Measurements from ENCODE around the gene NHEJ1. TPM values are rescaled to one million over a fixed set of nuclear protein-coding genes. Genes with fewer than 3 reads are reported as not detected.
A peak's percentile ranks its signal among the peaks of the same experiment; 100 is the strongest.

Gene NHEJ1
- total and polyA plus RNA-seq, 9 of the 15 experiments (the other 6 are each of a cell fraction or from before 2014, with no cell fraction given), result 9.0 to 23.7 (median 13.9) TPM

- TF ChIP-seq, protein P1, sequence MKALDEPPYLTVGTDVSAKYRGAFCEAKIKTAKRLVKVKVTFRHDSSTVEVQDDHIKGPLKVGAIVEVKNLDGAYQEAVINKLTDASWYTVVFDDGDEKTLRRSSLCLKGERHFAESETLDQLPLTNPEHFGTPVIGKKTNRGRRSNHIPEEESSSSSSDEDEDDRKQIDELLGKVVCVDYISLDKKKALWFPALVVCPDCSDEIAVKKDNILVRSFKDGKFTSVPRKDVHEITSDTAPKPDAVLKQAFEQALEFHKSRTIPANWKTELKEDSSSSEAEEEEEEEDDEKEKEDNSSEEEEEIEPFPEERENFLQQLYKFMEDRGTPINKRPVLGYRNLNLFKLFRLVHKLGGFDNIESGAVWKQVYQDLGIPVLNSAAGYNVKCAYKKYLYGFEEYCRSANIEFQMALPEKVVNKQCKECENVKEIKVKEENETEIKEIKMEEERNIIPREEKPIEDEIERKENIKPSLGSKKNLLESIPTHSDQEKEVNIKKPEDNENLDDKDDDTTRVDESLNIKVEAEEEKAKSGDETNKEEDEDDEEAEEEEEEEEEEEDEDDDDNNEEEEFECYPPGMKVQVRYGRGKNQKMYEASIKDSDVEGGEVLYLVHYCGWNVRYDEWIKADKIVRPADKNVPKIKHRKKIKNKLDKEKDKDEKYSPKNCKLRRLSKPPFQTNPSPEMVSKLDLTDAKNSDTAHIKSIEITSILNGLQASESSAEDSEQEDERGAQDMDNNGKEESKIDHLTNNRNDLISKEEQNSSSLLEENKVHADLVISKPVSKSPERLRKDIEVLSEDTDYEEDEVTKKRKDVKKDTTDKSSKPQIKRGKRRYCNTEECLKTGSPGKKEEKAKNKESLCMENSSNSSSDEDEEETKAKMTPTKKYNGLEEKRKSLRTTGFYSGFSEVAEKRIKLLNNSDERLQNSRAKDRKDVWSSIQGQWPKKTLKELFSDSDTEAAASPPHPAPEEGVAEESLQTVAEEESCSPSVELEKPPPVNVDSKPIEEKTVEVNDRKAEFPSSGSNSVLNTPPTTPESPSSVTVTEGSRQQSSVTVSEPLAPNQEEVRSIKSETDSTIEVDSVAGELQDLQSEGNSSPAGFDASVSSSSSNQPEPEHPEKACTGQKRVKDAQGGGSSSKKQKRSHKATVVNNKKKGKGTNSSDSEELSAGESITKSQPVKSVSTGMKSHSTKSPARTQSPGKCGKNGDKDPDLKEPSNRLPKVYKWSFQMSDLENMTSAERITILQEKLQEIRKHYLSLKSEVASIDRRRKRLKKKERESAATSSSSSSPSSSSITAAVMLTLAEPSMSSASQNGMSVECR (CRISPR knock-in tag; IDR thresholded peaks at IDR 0.05), result no peak
Measured at GRCh38 chr2:219120082-219120481, 40.5 kb downstream of the NHEJ1 start (continued).

DNA sequence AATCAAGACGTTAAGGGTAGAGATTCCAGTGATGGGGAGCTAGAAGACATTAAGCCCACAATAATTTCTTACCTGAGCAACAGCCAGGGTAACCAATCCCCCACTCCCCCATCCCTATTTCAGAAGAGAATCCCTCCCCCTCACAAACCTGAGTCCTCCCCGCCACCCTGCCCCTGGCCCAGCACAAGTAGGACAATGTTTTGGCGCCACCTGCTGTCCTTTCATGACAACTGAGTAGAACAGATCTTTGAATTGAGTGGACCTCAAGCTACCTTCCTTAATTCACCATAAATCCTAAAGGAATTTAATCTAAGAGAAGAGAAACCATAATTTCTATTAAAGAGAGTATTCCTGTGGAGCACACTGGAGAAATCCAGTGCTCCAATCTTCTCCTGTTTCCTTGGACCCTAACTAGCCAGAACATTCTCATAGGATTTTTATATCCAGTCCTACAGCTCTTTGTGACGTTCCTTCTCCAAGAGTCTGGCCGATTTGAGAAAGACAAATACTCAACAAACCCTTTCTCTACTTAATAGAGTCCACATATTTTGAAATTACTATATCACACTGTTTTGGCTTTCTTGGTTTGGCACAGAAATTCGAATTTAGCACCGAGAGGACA is 41.1 kb downstream of the NHEJ1 start:
- Histone ChIP-seq H3K4me1 (replicated peaks in 1 of 2; ENCODE audit: control insufficient read depth in 2 of 2, insufficient read depth in 2 of 2, low read length in 2 of 2) (peaks cover 4 to 8% of the 10 kb centered on the region in 2 experiments), H3K9me1 (ENCODE audit: control insufficient read depth, insufficient read depth, low read length) (no peaks in the 10 kb centered on the region), H4K20me1 (replicated peaks; ENCODE audit: control insufficient read depth, insufficient read depth, low read length) (no peaks in the 10 kb centered on the region), H3K4me3 (no peak overlapping the region), H3K27me3 (ENCODE audit: control insufficient read depth in 2 of 2, insufficient read depth in 2 of 2, low read length in 2 of 2) (no peaks in the 10 kb centered on the region), H2AFZ (ENCODE audit: low read depth, low read length) (no peak overlapping the region), H3K79me2 (ENCODE audit: control insufficient read depth, insufficient read depth, low read length) (no peaks in the 10 kb centered on the region), H3K4me2 (ENCODE audit: insufficient read depth, low read length) (no peak overlapping the region), H3K36me3 (ENCODE audit: control insufficient read depth, insufficient read depth, low read length) (no peaks in the 10 kb centered on the region), H3K9me3 (replicated peaks; ENCODE audit: control insufficient read depth, insufficient read depth, low read depth, low read length) (no peaks in the 10 kb centered on the region), H3K27ac (ENCODE audit: extremely low read depth, low read depth, low read length) (no peak overlapping the region), H3K9ac (ENCODE audit: insufficient read depth in 1 of 2, low read depth in 2 of 2, low read length in 2 of 2) (no peak overlapping the region)
- DNase-seq (ENCODE audit: extremely low read depth in 1 of 4, low spot score in 3 of 4) (peak; percentile 50 to 75 (median 54)), ATAC-seq (peak; percentile 91), FAIRE-seq (peak; percentile 84)
- WGBS (ENCODE audit: insufficient coverage, low coverage, missing lambda C conversion rate), result 31% methylated on average over 7 of the region's 7 CpGs
- ChIA-PET POLR2A (interaction anchor here (0.9 to 2.3 kb wide), 4 partner anchors 9 to 45 kb away, joined by 3 to 11 read pairs (median 4); no protein-coding TSS in a partner anchor), CTCF (ENCODE audit: low intra/inter-chr PET ratio) (interaction anchor here (0.6 to 1.9 kb wide), 7 partner anchors 47 to 243 kb away, joined by 3 to 5 read pairs (median 3); no protein-coding TSS in a partner anchor)
- in situ Hi-C loops (cut with MboI) (loop anchor here (5.0 to 10.0 kb wide), 2 partner anchors 47 to 265 kb away; partner anchors contain the start of gene WNT6), intact Hi-C loops (cut with micrococcal nuclease) (loop anchor here (1.0 kb wide), 4 partner anchors 36 to 90 kb away; no protein-coding TSS in a partner anchor)
- BruUV-seq (replicated peaks), result no TSS peak
- TF ChIP-seq MYC (IDR thresholded peaks at IDR 0.05; ENCODE audit: low read depth, low read length), result no peak
- TF ChIP-seq MYC (CRISPR knock-in tag; IDR thresholded peaks at IDR 0.05; ENCODE audit: borderline replicate concordance, low read depth), result no peak
- TF ChIP-seq, protein P2, sequence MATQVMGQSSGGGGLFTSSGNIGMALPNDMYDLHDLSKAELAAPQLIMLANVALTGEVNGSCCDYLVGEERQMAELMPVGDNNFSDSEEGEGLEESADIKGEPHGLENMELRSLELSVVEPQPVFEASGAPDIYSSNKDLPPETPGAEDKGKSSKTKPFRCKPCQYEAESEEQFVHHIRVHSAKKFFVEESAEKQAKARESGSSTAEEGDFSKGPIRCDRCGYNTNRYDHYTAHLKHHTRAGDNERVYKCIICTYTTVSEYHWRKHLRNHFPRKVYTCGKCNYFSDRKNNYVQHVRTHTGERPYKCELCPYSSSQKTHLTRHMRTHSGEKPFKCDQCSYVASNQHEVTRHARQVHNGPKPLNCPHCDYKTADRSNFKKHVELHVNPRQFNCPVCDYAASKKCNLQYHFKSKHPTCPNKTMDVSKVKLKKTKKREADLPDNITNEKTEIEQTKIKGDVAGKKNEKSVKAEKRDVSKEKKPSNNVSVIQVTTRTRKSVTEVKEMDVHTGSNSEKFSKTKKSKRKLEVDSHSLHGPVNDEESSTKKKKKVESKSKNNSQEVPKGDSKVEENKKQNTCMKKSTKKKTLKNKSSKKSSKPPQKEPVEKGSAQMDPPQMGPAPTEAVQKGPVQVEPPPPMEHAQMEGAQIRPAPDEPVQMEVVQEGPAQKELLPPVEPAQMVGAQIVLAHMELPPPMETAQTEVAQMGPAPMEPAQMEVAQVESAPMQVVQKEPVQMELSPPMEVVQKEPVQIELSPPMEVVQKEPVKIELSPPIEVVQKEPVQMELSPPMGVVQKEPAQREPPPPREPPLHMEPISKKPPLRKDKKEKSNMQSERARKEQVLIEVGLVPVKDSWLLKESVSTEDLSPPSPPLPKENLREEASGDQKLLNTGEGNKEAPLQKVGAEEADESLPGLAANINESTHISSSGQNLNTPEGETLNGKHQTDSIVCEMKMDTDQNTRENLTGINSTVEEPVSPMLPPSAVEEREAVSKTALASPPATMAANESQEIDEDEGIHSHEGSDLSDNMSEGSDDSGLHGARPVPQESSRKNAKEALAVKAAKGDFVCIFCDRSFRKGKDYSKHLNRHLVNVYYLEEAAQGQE (IDR thresholded peaks at IDR 0.05; ENCODE audit: borderline replicate concordance), result peak; percentile 48; the same call in 1 of the 2 replicates
- TF ChIP-seq, protein P2 (CRISPR knock-in tag; IDR thresholded peaks at IDR 0.05; ENCODE audit: low read depth), result no peak
- no peak for TF ChIP-seq ZFP36 (IDR thresholded peaks at IDR 0.05; ENCODE audit: low read depth, low read length, partially characterized antibody)
- TF ChIP-seq ZNF263 (CRISPR knock-in tag; IDR thresholded peaks at IDR 0.05; ENCODE audit: borderline replicate concordance), result peak; percentile 60

Measured in K562 (cell line).